Uterus (tissue), 4 donors: ENCODE measurements around the gene FAM3D. TPM values are rescaled to one million over a fixed set of nuclear protein-coding genes. Genes with fewer than 3 reads are reported as not detected.

Experiments
- DNase-seq, 2 donors: peaks; one replicate each; pipeline ENCODE4 v3.0.0-alpha.2; 2019 to 2020
- H3K27ac ChIP-seq, 2 donors: fragments of 200-600 bp; sonication (generic); 1 replicate in 1 of 2; 2 replicates in 1 of 2; pipeline ENCODE4 v1.5.1; 2016 to 2018
- H3K27me3 ChIP-seq, 2 donors: fragments of 200-600 bp; sonication (generic); one replicate each; pipeline ENCODE4 v1.5.1; 2018 to 2019; ENCODE audit warnings: control low read depth in 1 of 2
- H3K36me3 ChIP-seq, 2 donors: fragments of 200-600 bp; sonication (generic); one replicate each; pipeline ENCODE4 v1.5.1; 2019; ENCODE audit warnings: control low read depth in 1 of 2
- H3K4me1 ChIP-seq, 2 donors: fragments of 200-600 bp; sonication (generic); one replicate each; pipeline ENCODE4 v1.5.1; 2018 to 2019; ENCODE audit warnings: control low read depth in 1 of 2
- H3K4me3 ChIP-seq, 2 donors: fragments of 200-600 bp; sonication (generic); 1 replicate in 1 of 2; 2 replicates in 1 of 2; pipeline ENCODE4 v1.5.1; 2018 to 2019; ENCODE audit warnings: mild to moderate bottlenecking in 1 of 2
- H3K9me3 ChIP-seq, 2 donors: fragments of 200-600 bp; sonication (generic); one replicate each; pipeline ENCODE4 v1.5.1; 2019; ENCODE audit warnings: control low read depth in 1 of 2
- CTCF ChIP-seq, 4 experiments: fragments of 200-600 bp in 2 of 4; fragments of 450-650 bp in 2 of 4; sonication (generic) in 2 of 4; IDR thresholded peaks; one replicate each; pipeline ENCODE4 v1.5.1; 2016 to 2019; ENCODE audit warnings: antibody characterized with exemption in 4 of 4, mild to moderate bottlenecking in 2 of 4, moderate library complexity in 1 of 4
- POLR2A ChIP-seq, 2 donors: fragments of 450-650 bp; IDR thresholded peaks; one replicate each; pipeline ENCODE4 v1.6.1; 2016; ENCODE audit warnings: antibody characterized with exemption in 2 of 2, mild to moderate bottlenecking in 1 of 2, moderate library complexity in 1 of 2
- intact Hi-C: fragments of 100-400 bp; cut with DNase I; formaldehyde crosslinking; loops from one replicate; pipeline ENCODE4 v1.15.1; 2023; ENCODE audit warnings: low total_unique reads
- total RNA-seq, 4 donors: library from RNA; depleted of rRNA in 3 of 4; stranded (reverse); fragments of >200 nt in 3 of 4; gene quantifications; one replicate each; pipeline versions ENCODE4 v1.1.0 to v1.2.4, GENCODE V29; 2014 to 2023
- donor health status: DM: yes; HTN: yes; CAD: no.

Gene FAM3D
- total RNA-seq, 4 donors from 2014 or later: 0.83 TPM; not detected in 3

- Histone ChIP-seq H3K36me3 (no peaks in the 10 kb centered on the region), H3K4me3 (no peak overlapping the region)
Measured at GRCh38 chr3:58657036-58657520, 9.5 kb downstream of the FAM3D start.

GRCh38 chr3:58656631-58657030, 9.9 kb downstream of the FAM3D start:
- H3K4me3 ChIP-seq: no peak overlapping the region
- H3K27me3 ChIP-seq: no peaks in the 10 kb centered on the region
- no peaks in the 10 kb centered on the region for H3K36me3 ChIP-seq
- intact Hi-C loops: no loop called here
- H3K4me1 ChIP-seq: no peaks in the 10 kb centered on the region
- TF ChIP-seq CTCF (IDR thresholded peaks at IDR 0.05) (no peak), POLR2A (IDR thresholded peaks at IDR 0.05) (no peak)
- no peak for DNase-seq
- H3K9me3 ChIP-seq: no peaks in the 10 kb centered on the region
- H3K27ac ChIP-seq: no peak overlapping the region

More at GRCh38 chr3:58657036-58657520, 9.5 kb downstream of the FAM3D start:
- TF ChIP-seq CTCF (IDR thresholded peaks at IDR 0.05) (no peak), POLR2A (IDR thresholded peaks at IDR 0.05) (no peak)
- H3K9me3 ChIP-seq: no peaks in the 10 kb centered on the region
- no peaks in the 10 kb centered on the region for H3K27me3 ChIP-seq
- no peak overlapping the region for H3K27ac ChIP-seq
- intact Hi-C loops: no loop called here
- no peak for DNase-seq
- no peaks in the 10 kb centered on the region for H3K4me1 ChIP-seq

- no peaks in the 10 kb centered on the region for H3K9me3 ChIP-seq
- no peak for TF ChIP-seq POLR2A (IDR thresholded peaks at IDR 0.05)
- TF ChIP-seq CTCF (IDR thresholded peaks at IDR 0.05): no peak
- H3K27ac ChIP-seq: no peak overlapping the region
- no peak for DNase-seq
- no peaks in the 10 kb centered on the region for H3K27me3 ChIP-seq
- H3K36me3 ChIP-seq: no peaks in the 10 kb centered on the region
- H3K4me3 ChIP-seq: no peak overlapping the region
- intact Hi-C loops: no loop called here
- H3K4me1 ChIP-seq: no peaks in the 10 kb centered on the region
Measured at GRCh38 chr3:58654466-58654865, 12.1 kb downstream of the FAM3D start.

GRCh38 chr3:58652624-58653023, 13.9 kb downstream of the FAM3D start:
- no peaks in the 10 kb centered on the region for H3K27me3 ChIP-seq
- no peak overlapping the region for H3K4me3 ChIP-seq
- DNase-seq: no peak
- H3K9me3 ChIP-seq: no peaks in the 10 kb centered on the region
- intact Hi-C loops: no loop called here
- H3K4me1 ChIP-seq: no peaks in the 10 kb centered on the region
- H3K27ac ChIP-seq: no peak overlapping the region
- TF ChIP-seq CTCF (IDR thresholded peaks at IDR 0.05) (no peak), POLR2A (IDR thresholded peaks at IDR 0.05) (no peak)
- H3K36me3 ChIP-seq: no peaks in the 10 kb centered on the region

GRCh38 chr3:58651276-58651675, 15.3 kb downstream of the FAM3D start:
- Histone ChIP-seq H3K36me3 (no peaks in the 10 kb centered on the region), H3K27ac (no peak overlapping the region), H3K4me1 (no peaks in the 10 kb centered on the region), H3K9me3 (no peaks in the 10 kb centered on the region), H3K27me3 (no peaks in the 10 kb centered on the region), H3K4me3 (no peak overlapping the region)
- intact Hi-C loops: no loop called here
- no peak for TF ChIP-seq CTCF (IDR thresholded peaks at IDR 0.05)
- TF ChIP-seq POLR2A (IDR thresholded peaks at IDR 0.05): no peak
- DNase-seq: no peak
